HL-60 (cell line): Measurements from ENCODE around the gene MCF2.

Source experiments
- DNase-seq, 2 experiments: peaks; one replicate each; pipeline ENCODE4 v3.0.0-alpha.2; 2010 to 2020; ENCODE audit warnings: low read depth in 1 of 2, low spot score in 1 of 2
- H3K27ac ChIP-seq: fragments of 250-450 bp; sonication (Bioruptor Pico); replicated peaks from 2 replicates; pipeline ENCODE4 v1.5.1; 2020; ENCODE audit warnings: mild to moderate bottlenecking, moderate library complexity
- H3K27me3 ChIP-seq: fragments of 250-450 bp; sonication (Bioruptor Pico); 2 replicates; pipeline ENCODE4 v1.5.1; 2021; ENCODE audit warnings: mild to moderate bottlenecking, moderate library complexity; ENCODE audit not compliant: insufficient read depth, poor library complexity, severe bottlenecking
- H3K4me3 ChIP-seq: replicated peaks from 2 replicates; pipeline ENCODE4 v1.5.1; 2011; ENCODE audit warnings: mild to moderate bottlenecking, control low read depth, low read length; ENCODE audit not compliant: insufficient read depth
- CTCF ChIP-seq: IDR thresholded peaks from one replicate; pipeline ENCODE4 v1.5.1; 2011; ENCODE audit warnings: low read length, control low read depth, inconsistent platforms; ENCODE audit not compliant: insufficient read depth
- GABPA ChIP-seq: IDR thresholded peaks from 2 replicates; pipeline ENCODE4 v1.6.1; 2012; ENCODE audit warnings: low read depth
- POLR2AphosphoS5 ChIP-seq: IDR thresholded peaks from 2 replicates; pipeline ENCODE4 v1.6.1; 2012; ENCODE audit warnings: low read depth
- REST ChIP-seq: IDR thresholded peaks from 2 replicates; pipeline ENCODE4 v1.6.1; 2012; ENCODE audit warnings: low read depth; ENCODE audit not compliant: insufficient replicate concordance
- SPI1 ChIP-seq: IDR thresholded peaks from 2 replicates; pipeline ENCODE4 v1.6.1; 2012; ENCODE audit warnings: low read depth, mild to moderate bottlenecking, borderline replicate concordance

The MCF2 gene

GRCh38 chrX:139642241-139642927, 65.6 kb downstream of the MCF2 start:
- no peak for DNase-seq
- TF ChIP-seq GABPA (no peak), REST (no peak), CTCF (no peak), POLR2AphosphoS5 (no peak), SPI1 (no peak)
- no peaks in the 10 kb centered on the region for H3K27me3 ChIP-seq
- H3K27ac ChIP-seq = no peak overlapping the region
- H3K4me3 ChIP-seq = no peak overlapping the region

- TF ChIP-seq SPI1 = no peak
- TF ChIP-seq REST = no peak
- no peak for TF ChIP-seq GABPA
- no peak for TF ChIP-seq POLR2AphosphoS5
- no peak for TF ChIP-seq CTCF
- H3K27ac ChIP-seq = no peak overlapping the region
- H3K27me3 ChIP-seq = no peaks in the 10 kb centered on the region
- no peak for DNase-seq
- no peak overlapping the region for H3K4me3 ChIP-seq
These were observed 67.7 kb downstream of the MCF2 start for GRCh38 chrX:139640259-139640658.

GRCh38 chrX:139639253-139639652, 68.7 kb downstream of the MCF2 start:
- no peak for DNase-seq
- no peaks in the 10 kb centered on the region for H3K27me3 ChIP-seq
- no peak overlapping the region for H3K4me3 ChIP-seq
- H3K27ac ChIP-seq = no peak overlapping the region
- TF ChIP-seq GABPA (no peak), CTCF (no peak), REST (no peak), SPI1 (no peak)
